NCI-H1436 (cell line): ENCODE measurements around the gene RFC5.
"Not testable (repeated sequence)": the region's sequence is repeated elsewhere in the genome, so short reads cannot be mapped to it uniquely, and the experiment has no call there.

ENCODE experiments used
- DNase-seq: peaks from one replicate; lab custom pipeline; 2025; lab: John Stamatoyannopoulos, UW

Gene RFC5

DNA sequence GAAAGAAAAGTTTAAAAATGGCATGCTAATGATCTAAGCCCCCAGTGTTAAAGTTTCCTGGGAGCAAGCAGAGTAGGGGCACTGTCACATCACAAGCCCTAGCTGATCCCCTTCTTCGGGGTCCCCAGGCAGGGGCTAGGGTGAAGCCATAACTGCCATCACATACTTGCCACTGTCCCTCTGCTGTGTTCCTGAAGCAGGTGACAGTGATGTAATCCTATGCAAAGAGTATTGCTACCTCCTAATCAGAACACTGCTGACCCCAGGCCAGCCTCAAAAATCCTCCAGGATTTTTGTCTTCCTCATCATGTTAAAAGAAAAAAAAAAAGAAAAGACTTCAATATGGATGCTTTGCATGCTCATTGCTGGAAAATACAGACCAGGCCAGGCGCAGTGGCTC lies 1.2 kb upstream of the RFC5 start:
- DNase-seq: no peak

DNA sequence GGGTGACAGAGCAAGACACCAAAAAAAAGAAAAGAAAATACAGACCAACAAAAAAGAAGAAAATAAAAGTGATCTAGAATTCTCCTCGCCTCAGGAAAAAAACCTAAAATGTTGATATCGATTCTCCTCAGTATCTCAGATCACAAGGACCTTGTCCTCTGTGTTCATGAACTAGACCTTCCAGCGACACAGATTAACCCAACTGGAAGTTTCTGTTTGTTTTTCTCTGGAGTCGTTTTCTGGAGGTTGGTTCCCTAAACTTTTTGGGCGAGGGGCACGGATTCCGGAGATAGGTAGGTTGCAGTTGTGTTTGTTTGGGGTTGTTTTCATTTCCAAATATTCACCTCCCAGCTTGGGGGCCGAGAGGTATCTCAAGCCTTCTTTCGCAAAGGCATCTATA lies 559 bp upstream of the RFC5 start:
- no peak for DNase-seq

- DNase-seq: no peak
These were observed 1.4 kb downstream of the RFC5 start for GRCh38 chr12:118017926-118018325.

GRCh38 chr12:118020036-118020435 lies 3.5 kb downstream of the RFC5 start:
- no peak for DNase-seq

DNA sequence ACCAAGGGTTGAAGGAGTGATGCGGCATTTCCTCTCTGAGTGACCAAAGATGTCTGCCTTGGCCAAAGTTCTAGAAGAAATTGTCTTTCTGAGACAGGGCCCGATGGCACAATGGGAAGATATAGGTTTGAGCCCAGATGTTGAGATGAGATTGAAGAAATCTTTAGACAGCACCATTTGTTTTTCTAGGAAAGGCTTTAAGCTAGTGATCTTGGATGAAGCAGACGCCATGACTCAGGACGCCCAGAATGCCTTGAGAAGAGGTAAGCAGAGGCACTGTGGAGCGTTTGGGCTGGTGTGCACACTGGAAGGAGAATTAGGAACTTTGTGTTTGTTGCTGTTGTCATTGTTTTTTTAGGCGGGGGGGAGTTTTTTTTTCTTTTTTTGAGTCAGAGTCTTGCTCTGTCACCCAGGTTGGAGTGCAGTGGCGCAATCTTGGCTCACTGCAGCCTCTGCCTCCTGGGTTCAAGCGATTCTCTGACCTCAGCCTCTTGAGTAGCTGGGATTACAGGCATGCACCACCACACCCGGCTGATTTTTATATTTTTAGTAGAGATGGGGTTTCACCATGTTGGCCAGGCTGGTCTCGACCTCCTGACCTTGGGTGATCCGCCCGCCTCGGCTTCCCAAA lies 5.7 kb downstream of the RFC5 start:
- DNase-seq: not testable (repeated sequence)

- no peak for DNase-seq
These were observed 6.2 kb downstream of the RFC5 start for GRCh38 chr12:118022728-118023109.

- DNase-seq: no peak
These were observed 6.9 kb downstream of the RFC5 start for GRCh38 chr12:118023301-118023860.

- no peak for DNase-seq
These were observed 8.7 kb downstream of the RFC5 start for GRCh38 chr12:118025168-118025567.

- no peak for DNase-seq
These were observed 12.7 kb downstream of the RFC5 start for GRCh38 chr12:118029166-118029565.

DNA sequence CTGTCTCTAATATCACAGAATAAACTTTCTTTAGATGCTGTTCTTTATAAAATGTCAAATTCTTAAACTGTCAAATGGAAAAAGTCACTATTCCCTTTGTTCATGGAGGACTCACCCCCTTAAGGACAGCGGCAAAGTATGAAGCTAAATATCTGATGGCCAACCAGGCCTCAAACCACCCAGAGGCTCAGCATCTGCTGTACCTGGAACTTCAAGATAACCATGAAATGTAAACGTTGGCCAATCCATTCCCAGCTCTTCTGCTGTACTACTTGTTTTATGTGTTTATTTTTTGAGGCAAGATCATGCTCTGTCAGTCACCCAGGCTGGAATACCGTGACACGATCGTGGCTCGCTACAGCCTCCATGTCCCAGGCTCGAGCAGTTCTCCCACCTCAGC lies 15.7 kb downstream of the RFC5 start:
- no peak for DNase-seq

DNA sequence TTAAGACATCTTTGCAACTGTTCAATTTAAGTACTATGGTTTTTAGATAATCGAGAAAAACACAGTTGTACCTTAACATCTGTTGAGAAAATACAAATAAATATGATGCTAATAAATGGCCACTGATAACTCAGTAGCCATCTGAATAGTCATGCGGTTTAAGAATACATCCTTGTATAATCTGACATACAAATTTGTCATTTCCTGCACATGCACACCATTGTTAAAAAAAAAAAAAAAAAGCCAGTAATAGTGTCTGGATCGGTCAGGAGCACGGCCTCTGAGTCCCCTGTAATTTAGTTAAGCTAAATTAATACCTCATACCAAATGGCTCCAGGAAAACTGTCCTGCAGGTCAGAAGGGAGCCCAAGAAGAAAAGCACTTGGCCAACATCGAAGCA lies 16.8 kb downstream of the RFC5 start:
- DNase-seq: no peak

GRCh38 chr12:118033902-118034301 lies 17.4 kb downstream of the RFC5 start:
- no peak for DNase-seq

DNA sequence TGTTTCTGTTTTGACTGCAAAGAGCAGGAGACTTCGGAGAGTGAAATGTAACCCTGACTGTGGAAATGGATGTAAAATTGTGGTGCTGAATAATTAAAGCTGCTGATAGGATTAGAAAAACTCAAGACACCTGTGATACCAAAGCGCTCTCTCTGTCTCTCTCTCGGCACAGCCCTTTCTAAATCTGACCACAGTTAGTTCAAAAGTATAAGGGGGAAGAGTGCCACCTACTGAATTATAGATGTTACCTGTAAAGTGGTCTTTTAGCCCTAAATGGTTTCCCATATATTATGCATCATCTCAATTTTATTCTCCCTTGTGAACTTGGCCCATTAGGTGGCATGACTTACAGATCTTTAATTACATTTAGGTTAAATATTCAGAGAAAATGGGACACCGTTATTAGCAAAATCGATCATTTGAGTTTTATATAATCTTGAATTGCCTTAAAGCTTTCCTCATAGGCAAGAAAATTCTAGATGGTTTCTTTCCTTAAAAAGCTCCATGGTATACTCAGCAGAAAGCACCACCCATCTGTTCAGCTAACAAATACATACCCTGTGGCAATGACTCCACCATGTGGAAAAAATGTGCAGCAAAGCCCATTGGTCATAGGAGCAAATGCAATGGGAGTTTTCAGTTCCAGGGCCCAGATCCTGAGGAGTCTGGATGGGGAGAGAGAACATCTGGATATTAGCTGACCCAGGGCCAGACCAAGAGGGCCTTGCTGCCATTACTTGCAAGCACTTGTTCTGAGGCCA lies 18.1 kb downstream of the RFC5 start:
- no peak for DNase-seq

GRCh38 chr12:118035190-118036041 lies 18.9 kb downstream of the RFC5 start:
- no peak for DNase-seq

DNA sequence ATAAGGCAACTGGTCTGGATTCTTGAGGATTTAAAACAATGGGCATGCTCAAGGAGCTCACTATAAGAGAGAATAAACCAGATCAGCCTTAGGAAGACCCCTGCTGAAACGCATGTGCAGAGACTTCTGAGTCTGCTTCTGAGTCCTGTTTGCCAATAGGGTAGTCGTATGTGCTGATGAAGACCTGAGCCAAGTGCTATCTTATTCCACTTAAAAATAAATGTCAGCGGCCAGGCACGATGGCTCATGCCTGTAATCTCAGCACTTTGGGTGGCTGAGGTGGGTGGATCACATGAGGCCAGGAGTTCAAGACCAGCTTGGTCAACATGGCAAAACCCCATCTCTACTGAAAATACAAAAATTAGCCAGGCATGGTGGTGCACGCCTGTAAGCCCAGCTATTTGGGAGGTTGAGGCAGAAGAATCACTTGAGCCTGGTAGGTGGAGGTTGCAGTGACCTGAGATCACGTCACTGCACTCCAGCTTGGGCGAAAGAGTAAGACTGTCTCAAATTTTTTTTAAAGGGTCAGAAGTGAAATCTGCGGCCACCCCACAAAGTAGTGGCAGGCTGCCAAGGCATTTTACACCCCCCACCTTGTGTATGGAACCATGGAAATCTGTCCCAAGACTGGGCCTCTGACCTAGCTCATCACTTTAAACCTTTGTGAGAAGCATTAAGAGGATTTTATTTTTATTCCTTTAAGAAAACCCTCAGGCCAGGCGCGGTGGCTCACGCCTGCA lies 20.3 kb downstream of the RFC5 start:
- DNase-seq: no peak

GRCh38 chr12:118038137-118038536 lies 21.6 kb downstream of the RFC5 start:
- DNase-seq: no peak

- DNase-seq: no peak
These were observed 25.6 kb downstream of the RFC5 start for GRCh38 chr12:118042091-118042490.

DNA sequence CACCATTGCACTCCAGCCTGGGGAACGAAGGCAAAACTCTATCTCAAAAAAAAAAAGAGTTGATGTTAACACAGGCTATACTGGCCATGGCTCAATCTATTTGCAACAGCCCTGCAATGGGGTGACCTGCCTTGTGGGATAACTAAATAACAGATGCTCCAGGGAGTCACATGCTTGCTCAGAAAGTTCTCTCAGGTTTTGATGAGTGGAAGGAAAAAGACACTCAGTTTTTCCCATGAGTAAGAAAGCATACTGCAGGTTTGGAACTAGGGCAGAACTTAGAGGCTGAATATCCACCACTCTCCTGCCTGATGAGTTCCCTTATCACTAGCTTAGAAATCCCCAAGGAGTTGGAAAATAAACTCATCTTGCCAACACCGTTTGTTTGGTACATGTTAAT lies 27.6 kb downstream of the RFC5 start:
- DNase-seq: no peak

- no peak for DNase-seq
These were observed 28.1 kb downstream of the RFC5 start for GRCh38 chr12:118044577-118044976.

GRCh38 chr12:118046430-118046829 lies 29.9 kb downstream of the RFC5 start:
- DNase-seq: no peak

DNA sequence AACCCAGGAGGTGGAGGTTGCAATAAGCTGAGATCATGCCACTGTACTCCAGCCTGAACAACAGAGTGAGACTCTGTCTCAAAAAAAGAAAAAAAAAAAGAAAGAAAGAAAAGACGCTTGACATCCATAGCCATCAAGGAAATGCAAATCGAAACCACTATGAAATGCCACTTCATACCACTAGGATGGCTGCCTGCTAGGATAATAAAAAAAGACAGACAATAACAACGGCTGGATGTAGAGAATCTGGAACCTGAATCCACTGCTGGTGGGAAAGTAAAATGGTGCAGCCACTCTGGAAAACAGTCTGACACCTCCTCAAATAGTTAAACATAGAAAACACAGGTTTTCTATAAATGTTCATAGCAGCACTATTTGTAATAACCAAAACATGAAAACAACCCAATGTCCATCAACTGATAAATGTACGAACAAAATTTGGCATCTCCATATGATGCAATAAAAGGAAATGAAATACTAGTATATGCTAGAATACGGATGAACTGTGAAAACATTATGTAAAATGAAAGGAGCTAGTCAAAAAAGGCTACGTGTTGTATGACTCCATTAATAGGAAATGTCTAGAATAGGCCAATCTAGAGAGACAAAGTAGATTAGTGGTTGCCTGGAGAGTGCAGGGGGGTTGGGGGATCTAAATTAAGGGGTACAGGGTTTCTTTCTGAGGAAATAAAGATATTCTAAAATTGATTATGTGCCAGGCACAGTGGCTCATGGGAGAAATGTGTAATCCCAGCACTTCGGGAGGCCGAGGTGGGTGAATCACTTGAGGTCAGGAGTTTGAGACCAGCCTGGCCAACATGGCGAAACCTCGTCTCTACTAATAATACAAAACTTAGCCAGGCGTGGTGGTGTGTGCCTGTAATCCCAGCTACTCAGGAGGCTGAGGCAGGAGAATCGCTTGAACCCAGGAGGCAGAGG lies 34.7 kb downstream of the RFC5 start:
- no peak for DNase-seq
